ENCODE results near the gene INTS11.

The INTS11 gene

GRCh38 chr1:1296070-1297061 is 28.1 kb downstream of the INTS11 start:
- TF ChIP-seq TAF1 (IDR thresholded peaks at IDR 0.05; ENCODE audit: low read depth) (no peak), REST (IDR thresholded peaks at IDR 0.05; ENCODE audit: low read depth) (no peak), TCF12 (IDR thresholded peaks at IDR 0.05; ENCODE audit: low read depth) (no peak), EP300 (IDR thresholded peaks at IDR 0.05; ENCODE audit: borderline replicate concordance) (no peak), FOXM1 (IDR thresholded peaks at IDR 0.05; ENCODE audit: borderline replicate concordance, low read depth) (no peak), NFIC (IDR thresholded peaks at IDR 0.05) (no peak), RAD21 (IDR thresholded peaks at IDR 0.05; ENCODE audit: low read depth) (no peak), EGR1 (IDR thresholded peaks at IDR 0.05) (no peak), USF1 (IDR thresholded peaks at IDR 0.05) (no peak), MAX (IDR thresholded peaks at IDR 0.05) (no peak), CEBPB (IDR thresholded peaks at IDR 0.05) (no peak), ZBTB7A (IDR thresholded peaks at IDR 0.05; ENCODE audit: low read depth) (no peak)

GRCh38 chr1:1295154-1295923 is 29.1 kb downstream of the INTS11 start:
- no peak for TF ChIP-seq REST (IDR thresholded peaks at IDR 0.05; ENCODE audit: low read depth)
- TF ChIP-seq EP300 (IDR thresholded peaks at IDR 0.05; ENCODE audit: borderline replicate concordance), result no peak
- TF ChIP-seq RAD21 (IDR thresholded peaks at IDR 0.05; ENCODE audit: low read depth), result no peak
- no peak for TF ChIP-seq MAX (IDR thresholded peaks at IDR 0.05)
- TF ChIP-seq ZBTB7A (IDR thresholded peaks at IDR 0.05; ENCODE audit: low read depth), result no peak
- no peak for TF ChIP-seq TAF1 (IDR thresholded peaks at IDR 0.05; ENCODE audit: low read depth)
- no peak for TF ChIP-seq FOXM1 (IDR thresholded peaks at IDR 0.05; ENCODE audit: borderline replicate concordance, low read depth)

GRCh38 chr1:1294250-1294890 is 30.1 kb downstream of the INTS11 start:
- TF ChIP-seq CREB1 (IDR thresholded peaks at IDR 0.05; ENCODE audit: low read depth), result no peak
- no peak for TF ChIP-seq EGR1 (IDR thresholded peaks at IDR 0.05)
- no peak for TF ChIP-seq ZBTB7A (IDR thresholded peaks at IDR 0.05; ENCODE audit: low read depth)
- TF ChIP-seq MAX (IDR thresholded peaks at IDR 0.05), result no peak
- no peak for TF ChIP-seq TCF12 (IDR thresholded peaks at IDR 0.05; ENCODE audit: low read depth)
- no peak for TF ChIP-seq YY1 (IDR thresholded peaks at IDR 0.05; ENCODE audit: low read depth)
- no peak for TF ChIP-seq FOXM1 (IDR thresholded peaks at IDR 0.05; ENCODE audit: borderline replicate concordance, low read depth)
- no peak for TF ChIP-seq TEAD4 (IDR thresholded peaks at IDR 0.05)
- no peak for TF ChIP-seq TAF1 (IDR thresholded peaks at IDR 0.05; ENCODE audit: low read depth)
- no peak for TF ChIP-seq CEBPB (IDR thresholded peaks at IDR 0.05)
- TF ChIP-seq NFIC (IDR thresholded peaks at IDR 0.05), result no peak
- TF ChIP-seq RAD21 (IDR thresholded peaks at IDR 0.05; ENCODE audit: low read depth), result no peak

GRCh38 chr1:1293263-1294249 is 30.9 kb downstream of the INTS11 start:
- TF ChIP-seq MAX (IDR thresholded peaks at IDR 0.05), result peak; percentile 88
- TF ChIP-seq TAF1 (IDR thresholded peaks at IDR 0.05; ENCODE audit: low read depth), result no peak
- 0 out of 2 replicates have a peak, but pooled peaks have one; percentile 17 for TF ChIP-seq YY1 (IDR thresholded peaks at IDR 0.05; ENCODE audit: low read depth)
- no peak for TF ChIP-seq REST (IDR thresholded peaks at IDR 0.05; ENCODE audit: low read depth)
